ENCODE measurements around the gene GOLGA8J. TPM values are rescaled to one million over a fixed set of nuclear protein-coding genes. Genes with fewer than 3 reads are reported as not detected.

GOLGA8J gene
- total RNA-seq, 1 experiment from 2014 or later: not detected

DNA sequence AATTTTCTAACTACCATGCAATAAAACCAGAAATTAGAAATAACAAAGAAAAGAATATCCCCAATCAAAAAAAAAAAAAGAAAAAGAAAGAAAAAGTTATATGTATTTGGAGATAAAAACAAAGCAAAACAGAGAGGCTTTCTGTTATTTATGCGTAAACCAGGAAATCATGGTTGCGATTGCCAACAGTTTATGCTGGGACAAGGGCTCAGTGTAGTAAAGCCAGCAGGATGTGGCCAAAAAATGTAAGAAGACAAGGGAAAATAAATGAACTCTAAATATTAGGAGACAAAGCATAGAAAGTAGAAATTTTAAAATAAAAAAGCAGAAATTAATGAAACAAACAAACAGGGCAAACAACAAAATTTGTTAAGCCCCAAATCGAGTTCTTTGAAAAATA is 27.2 kb upstream of the GOLGA8J start:
- Histone ChIP-seq H3K79me1 (ENCODE audit: insufficient read depth, low read depth, low read length, poor library complexity, severe bottlenecking) (no peaks in the 10 kb centered on the region), H3K23ac (ENCODE audit: insufficient read length, low read depth, low read length) (no peak overlapping the region), H4K5ac (ENCODE audit: insufficient read length, low read depth, low read length) (no peak overlapping the region), H3K23me2 (ENCODE audit: insufficient read length, low read depth, low read length, poor library complexity, severe bottlenecking) (no peaks in the 10 kb centered on the region), H4K91ac (ENCODE audit: insufficient read length, low read depth, low read length) (no peak overlapping the region), H3K4me2 (ENCODE audit: insufficient read depth, insufficient read length, low read length) (no peak overlapping the region), H3K14ac (ENCODE audit: insufficient read depth, low read length) (no peak overlapping the region), H2BK120ac (ENCODE audit: low read depth, low read length, poor library complexity, severe bottlenecking) (no peak overlapping the region), H3K27ac (ENCODE audit: insufficient read length, low read depth, low read length) (no peak overlapping the region), H2AFZ (ENCODE audit: low read length) (no peak overlapping the region), H3K27me3 (ENCODE audit: insufficient read depth, low read length) (no peaks in the 10 kb centered on the region), H4K20me1 (ENCODE audit: control insufficient read depth, insufficient read depth, insufficient read length) (no peaks in the 10 kb centered on the region), H3T11ph (ENCODE audit: low read length) (no peak overlapping the region), H3K4me1 (ENCODE audit: insufficient read depth, low read length) (no peaks in the 10 kb centered on the region), H3K9ac (ENCODE audit: extremely low read depth, insufficient read length, low read length) (no peak overlapping the region), H3K9me3 (ENCODE audit: control insufficient read depth, low read depth, low read length) (no peaks in the 10 kb centered on the region), H3K18ac (ENCODE audit: insufficient read length, low read depth, low read length) (no peak overlapping the region), H2BK5ac (ENCODE audit: insufficient read length, low read length) (no peak overlapping the region), H4K8ac (replicated peaks; ENCODE audit: insufficient read length, low read depth, low read length) (no peak overlapping the region), H2BK20ac (ENCODE audit: low read depth, low read length, poor library complexity, severe bottlenecking) (no peak overlapping the region), H3K56ac (ENCODE audit: insufficient read length, low read depth, low read length) (no peak overlapping the region), H3K4ac (ENCODE audit: low read depth, low read length) (no peak overlapping the region), H2AK5ac (ENCODE audit: insufficient read length, low read length) (no peak overlapping the region), H2BK12ac (ENCODE audit: insufficient read length, low read depth, low read length) (no peak overlapping the region), H2BK15ac (ENCODE audit: low read depth, low read length) (no peak overlapping the region), H3K79me2 (ENCODE audit: insufficient read depth, low read length) (no peaks in the 10 kb centered on the region)
- Mint-ChIP-seq H3K4me3 (no peak overlapping the region), H3K27ac (no peak overlapping the region), H3K36me3 (ENCODE audit: insufficient read depth in 1 of 3, low read depth in 3 of 3) (no peaks in the 10 kb centered on the region), H3K27me3 (ENCODE audit: low read depth) (peaks cover 11% of the 10 kb centered on the region), H3K4me1 (no peaks in the 10 kb centered on the region), H3K9me3 (no peaks in the 10 kb centered on the region; a peak in 1 of 5 replicates)
- TF ChIP-seq, protein P1, sequence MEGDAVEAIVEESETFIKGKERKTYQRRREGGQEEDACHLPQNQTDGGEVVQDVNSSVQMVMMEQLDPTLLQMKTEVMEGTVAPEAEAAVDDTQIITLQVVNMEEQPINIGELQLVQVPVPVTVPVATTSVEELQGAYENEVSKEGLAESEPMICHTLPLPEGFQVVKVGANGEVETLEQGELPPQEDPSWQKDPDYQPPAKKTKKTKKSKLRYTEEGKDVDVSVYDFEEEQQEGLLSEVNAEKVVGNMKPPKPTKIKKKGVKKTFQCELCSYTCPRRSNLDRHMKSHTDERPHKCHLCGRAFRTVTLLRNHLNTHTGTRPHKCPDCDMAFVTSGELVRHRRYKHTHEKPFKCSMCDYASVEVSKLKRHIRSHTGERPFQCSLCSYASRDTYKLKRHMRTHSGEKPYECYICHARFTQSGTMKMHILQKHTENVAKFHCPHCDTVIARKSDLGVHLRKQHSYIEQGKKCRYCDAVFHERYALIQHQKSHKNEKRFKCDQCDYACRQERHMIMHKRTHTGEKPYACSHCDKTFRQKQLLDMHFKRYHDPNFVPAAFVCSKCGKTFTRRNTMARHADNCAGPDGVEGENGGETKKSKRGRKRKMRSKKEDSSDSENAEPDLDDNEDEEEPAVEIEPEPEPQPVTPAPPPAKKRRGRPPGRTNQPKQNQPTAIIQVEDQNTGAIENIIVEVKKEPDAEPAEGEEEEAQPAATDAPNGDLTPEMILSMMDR (conservative IDR thresholded peaks at IDR 0.05): no peak
- WGBS (ENCODE audit: extremely low coverage, insufficient read length, low lambda C conversion rate): no CpG with 5 or more reads among the region's 3 CpGs
- DNase-seq: no peak
